Muscle layer of duodenum (tissue), 2 donors: Measurements from ENCODE around the gene MAD1L1.

Experiments
- H3K27ac ChIP-seq: one replicate; pipeline ENCODE4 v1.7.0; 2013; ENCODE audit warnings: mild to moderate bottlenecking, low read length
- H3K27me3 ChIP-seq: one replicate; pipeline ENCODE4 v1.7.0; 2013; ENCODE audit warnings: low read depth, mild to moderate bottlenecking, control low read depth, low read length
- H3K36me3 ChIP-seq, 2 donors: one replicate each; pipeline ENCODE4 v1.7.0; 2013; ENCODE audit warnings: low read length in 2 of 2, control low read depth in 1 of 2, mild to moderate bottlenecking in 1 of 2; ENCODE audit not compliant: insufficient read depth in 2 of 2, control insufficient read depth in 1 of 2
- H3K4me1 ChIP-seq, 2 donors: one replicate each; pipeline ENCODE4 v1.7.0; 2013; ENCODE audit warnings: low read length in 2 of 2, mild to moderate bottlenecking in 2 of 2, control low read depth in 1 of 2, moderate library complexity in 1 of 2; ENCODE audit not compliant: insufficient read depth in 2 of 2, control insufficient read depth in 1 of 2
- H3K4me3 ChIP-seq, 2 donors: one replicate each; pipeline ENCODE4 v1.7.0; 2013; ENCODE audit warnings: low read length in 2 of 2, low read depth in 1 of 2, mild to moderate bottlenecking in 1 of 2
- H3K9me3 ChIP-seq, 2 donors: one replicate each; pipeline ENCODE4 v1.7.0; 2013; ENCODE audit warnings: low read length in 2 of 2, control low read depth in 1 of 2, mild to moderate bottlenecking in 1 of 2; ENCODE audit not compliant: control insufficient read depth in 1 of 2
- donor health status: healthy.

The MAD1L1 gene

DNA sequence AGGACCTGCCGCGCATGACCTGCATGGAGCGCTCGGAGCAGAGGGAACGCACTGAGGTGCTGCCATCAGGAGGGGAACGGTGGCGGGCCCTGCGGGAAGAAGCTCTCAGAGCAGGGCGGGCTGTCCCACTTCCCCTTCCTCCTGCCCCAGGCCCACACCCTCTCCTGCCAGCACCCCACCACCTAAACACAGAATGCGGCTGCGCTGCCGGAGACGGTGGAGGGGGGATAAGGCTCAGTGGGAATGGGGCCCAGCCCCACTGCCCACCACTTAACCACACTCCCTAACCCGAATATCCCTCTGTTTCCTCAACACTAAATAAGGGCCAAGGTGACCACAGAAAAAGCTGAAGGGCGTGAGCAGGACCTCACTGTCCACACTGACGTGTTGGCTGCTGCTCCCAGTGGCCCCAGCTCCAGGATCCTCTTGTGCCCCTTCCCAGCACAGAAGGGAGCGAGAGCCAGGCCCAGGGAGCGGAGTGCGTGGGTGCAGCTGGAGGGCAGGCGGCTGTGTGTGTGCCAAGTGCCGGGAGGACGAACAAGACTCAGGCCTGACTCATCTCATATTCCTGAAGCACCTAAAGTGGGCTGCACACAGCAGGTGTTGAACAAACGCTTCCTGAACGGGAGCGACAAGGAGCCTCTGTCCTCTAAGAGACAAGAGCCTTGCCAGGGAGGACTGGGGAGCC, 116.8 kb downstream of the MAD1L1 start:
- peaks cover 4 to 18% of the 10 kb centered on the region in 2 donors for H3K4me1 ChIP-seq

GRCh38 chr7:2114926-2115759, 117.6 kb downstream of the MAD1L1 start:
- H3K36me3 ChIP-seq: no peaks in the 10 kb centered on the region
- peaks cover 4 to 23% of the 10 kb centered on the region in 2 donors for H3K4me1 ChIP-seq
- no peaks in the 10 kb centered on the region for H3K9me3 ChIP-seq
- H3K4me3 ChIP-seq: no peak overlapping the region
- no peak overlapping the region for H3K27ac ChIP-seq
- H3K27me3 ChIP-seq: no peaks in the 10 kb centered on the region

More for the DNA sequence above, 116.8 kb downstream of the MAD1L1 start:
- Histone ChIP-seq H3K4me3 (no peak overlapping the region), H3K27me3 (no peaks in the 10 kb centered on the region), H3K27ac (no peak overlapping the region), H3K9me3 (no peaks in the 10 kb centered on the region), H3K36me3 (no peaks in the 10 kb centered on the region)

DNA sequence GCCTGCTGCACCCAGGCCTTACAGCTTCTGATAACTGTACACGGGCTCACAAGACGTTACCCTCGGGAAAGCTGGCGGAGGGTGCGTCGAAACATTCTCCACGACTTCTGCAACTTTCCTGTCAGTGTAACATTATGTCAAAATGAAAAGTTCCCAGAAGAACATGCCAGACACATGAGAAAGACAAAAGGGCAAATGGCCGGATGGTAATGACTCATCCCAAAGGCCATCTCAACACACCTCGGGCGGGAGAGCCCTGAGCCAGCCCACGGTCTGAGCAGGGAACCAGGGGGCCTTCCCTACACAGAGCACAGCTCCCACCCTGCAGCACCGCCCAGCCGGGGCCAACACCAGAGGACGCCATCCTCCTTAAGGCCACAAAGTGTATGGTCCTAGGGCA, 118.7 kb downstream of the MAD1L1 start:
- Histone ChIP-seq H3K4me3 (no peak overlapping the region), H3K36me3 (no peaks in the 10 kb centered on the region), H3K27ac (no peak overlapping the region), H3K9me3 (no peaks in the 10 kb centered on the region), H3K27me3 (no peaks in the 10 kb centered on the region), H3K4me1 (peaks cover 4 to 23% of the 10 kb centered on the region in 2 donors)

- Histone ChIP-seq H3K36me3 (no peaks in the 10 kb centered on the region), H3K4me1 (peaks cover 4 to 23% of the 10 kb centered on the region in 2 donors), H3K27ac (no peak overlapping the region), H3K9me3 (no peaks in the 10 kb centered on the region), H3K27me3 (no peaks in the 10 kb centered on the region), H3K4me3 (peak overlapping the region in 1 of 2 donors; percentile 21)
These were observed 120.2 kb downstream of the MAD1L1 start for GRCh38 chr7:2112261-2113198.

DNA sequence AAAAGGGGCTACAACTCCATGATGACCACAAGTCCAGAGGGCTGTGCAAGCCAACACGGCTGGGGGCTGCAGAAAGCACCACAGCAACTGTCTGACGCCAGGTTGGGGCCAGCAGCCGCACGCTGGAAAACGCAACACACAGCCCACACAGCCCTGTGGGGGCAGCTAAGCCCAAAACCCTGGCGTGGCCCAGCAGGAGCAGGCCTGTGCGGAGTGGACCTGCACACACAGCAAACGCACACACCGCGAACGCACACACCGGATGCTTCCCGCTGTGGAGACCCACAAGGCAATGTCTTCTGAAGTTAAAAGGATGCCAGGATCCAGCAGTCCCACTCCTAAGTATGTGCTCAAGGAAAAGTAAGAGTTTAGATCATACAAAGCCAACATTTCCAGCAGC, 121.2 kb downstream of the MAD1L1 start:
- Histone ChIP-seq H3K4me1 (peaks cover under 1 to 15% of the 10 kb centered on the region in 2 donors), H3K27ac (no peak overlapping the region), H3K27me3 (no peaks in the 10 kb centered on the region), H3K36me3 (no peaks in the 10 kb centered on the region), H3K4me3 (no peak overlapping the region), H3K9me3 (no peaks in the 10 kb centered on the region)

GRCh38 chr7:2110610-2111396, 121.9 kb downstream of the MAD1L1 start:
- Histone ChIP-seq H3K9me3 (no peaks in the 10 kb centered on the region), H3K27me3 (no peaks in the 10 kb centered on the region), H3K36me3 (no peaks in the 10 kb centered on the region), H3K4me1 (peaks cover 0 to 11% of the 10 kb centered on the region in 2 donors), H3K27ac (no peak overlapping the region), H3K4me3 (peak overlapping the region in 1 of 2 donors; percentile 14)

GRCh38 chr7:2109936-2110609, 122.7 kb downstream of the MAD1L1 start:
- no peak overlapping the region for H3K27ac ChIP-seq
- H3K4me3 ChIP-seq: no peak overlapping the region
- no peaks in the 10 kb centered on the region for H3K27me3 ChIP-seq
- H3K9me3 ChIP-seq: no peaks in the 10 kb centered on the region
- H3K36me3 ChIP-seq: no peaks in the 10 kb centered on the region
- peaks cover 0 to 12% of the 10 kb centered on the region in 2 donors for H3K4me1 ChIP-seq

- Histone ChIP-seq H3K9me3 (no peaks in the 10 kb centered on the region), H3K27ac (no peak overlapping the region), H3K4me1 (peaks cover 0 to 18% of the 10 kb centered on the region in 2 donors), H3K4me3 (no peak overlapping the region), H3K36me3 (no peaks in the 10 kb centered on the region), H3K27me3 (no peaks in the 10 kb centered on the region)
These were observed 123.4 kb downstream of the MAD1L1 start for GRCh38 chr7:2109251-2109872.

GRCh38 chr7:2108501-2109250, 124.1 kb downstream of the MAD1L1 start:
- Histone ChIP-seq H3K4me3 (no peak overlapping the region), H3K9me3 (no peaks in the 10 kb centered on the region), H3K4me1 (peaks cover 3 to 25% of the 10 kb centered on the region in 2 donors), H3K27me3 (no peaks in the 10 kb centered on the region), H3K36me3 (no peaks in the 10 kb centered on the region), H3K27ac (no peak overlapping the region)
